ENCODE data around the gene PCLO. TPM values are rescaled to one million over a fixed set of nuclear protein-coding genes. Genes with fewer than 3 reads are reported as not detected.
A peak's percentile ranks its signal among the peaks of the same experiment; 100 is the strongest.

PCLO gene
- total RNA-seq, 2 donors from 2014 or later, result 3.2 to 4.2 TPM

DNA sequence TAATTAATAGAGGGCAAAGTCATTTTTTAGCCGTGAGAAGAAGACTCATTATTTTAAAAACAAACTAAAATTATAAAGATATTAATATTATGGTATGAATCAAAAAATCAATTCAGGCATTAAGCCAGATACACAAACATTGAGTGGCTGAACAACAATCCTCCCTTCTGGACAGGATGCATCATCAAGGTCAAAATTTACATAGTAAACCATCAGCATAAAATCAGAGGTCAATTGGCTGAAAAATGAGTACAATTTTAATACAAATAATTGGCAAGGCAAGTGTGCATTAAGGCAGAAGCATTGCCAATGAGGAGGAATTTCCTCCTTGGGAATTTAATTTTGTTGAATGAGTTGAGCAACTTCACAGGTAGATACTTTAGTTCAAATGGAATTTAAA, 108.2 kb downstream of the PCLO start:
- no peaks in the 10 kb centered on the region for H3K36me3 Mint-ChIP-seq (ENCODE audit: low read depth)
- H3K4me1 ChIP-seq (ENCODE audit: control insufficient read depth, insufficient read depth, low read length), result peaks cover 2% of the 10 kb centered on the region

DNA sequence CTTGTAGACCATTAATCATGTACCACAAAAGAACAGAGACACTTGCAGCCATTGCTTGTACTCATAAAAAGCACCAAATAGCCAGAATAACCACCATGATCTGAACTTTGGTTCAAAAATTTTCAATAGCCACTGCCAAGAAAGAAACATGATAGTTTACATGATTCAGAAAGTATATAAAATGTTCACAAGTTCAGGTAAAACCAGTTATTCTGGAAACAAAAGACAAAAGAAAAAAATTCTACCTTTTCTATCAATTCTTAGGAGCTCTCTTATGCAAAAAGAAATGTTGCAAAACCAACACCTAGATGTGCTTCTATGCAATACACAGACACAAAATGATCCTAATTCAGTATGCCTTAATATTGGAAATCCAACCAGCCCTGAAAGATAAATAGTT, 108.7 kb downstream of the PCLO start:
- H3K9me3 ChIP-seq (ENCODE audit: control insufficient read depth, low read length), result no peaks in the 10 kb centered on the region
- H3K4me3 ChIP-seq (ENCODE audit: low read length), result no peak overlapping the region
- H3K27ac ChIP-seq (ENCODE audit: low read depth, low read length), result no peak overlapping the region
- no peak overlapping the region for H3K27ac Mint-ChIP-seq
- H3K36me3 ChIP-seq (ENCODE audit: control insufficient read depth, insufficient read depth, low read length), result no peaks in the 10 kb centered on the region
- H3K9ac ChIP-seq (ENCODE audit: extremely low read depth, low read length, poor library complexity, severe bottlenecking), result no peak overlapping the region
- H3K27me3 Mint-ChIP-seq (ENCODE audit: insufficient read depth), result no peaks in the 10 kb centered on the region
- H3K27me3 ChIP-seq (ENCODE audit: control insufficient read depth, insufficient read depth, low read length, poor library complexity, severe bottlenecking), result no peaks in the 10 kb centered on the region
- peaks cover 8% of the 10 kb centered on the region for H3K4me1 Mint-ChIP-seq
- peaks cover 7% of the 10 kb centered on the region for H3K4me1 ChIP-seq (ENCODE audit: control insufficient read depth, insufficient read depth, low read length)
- TF ChIP-seq, protein P1, sequence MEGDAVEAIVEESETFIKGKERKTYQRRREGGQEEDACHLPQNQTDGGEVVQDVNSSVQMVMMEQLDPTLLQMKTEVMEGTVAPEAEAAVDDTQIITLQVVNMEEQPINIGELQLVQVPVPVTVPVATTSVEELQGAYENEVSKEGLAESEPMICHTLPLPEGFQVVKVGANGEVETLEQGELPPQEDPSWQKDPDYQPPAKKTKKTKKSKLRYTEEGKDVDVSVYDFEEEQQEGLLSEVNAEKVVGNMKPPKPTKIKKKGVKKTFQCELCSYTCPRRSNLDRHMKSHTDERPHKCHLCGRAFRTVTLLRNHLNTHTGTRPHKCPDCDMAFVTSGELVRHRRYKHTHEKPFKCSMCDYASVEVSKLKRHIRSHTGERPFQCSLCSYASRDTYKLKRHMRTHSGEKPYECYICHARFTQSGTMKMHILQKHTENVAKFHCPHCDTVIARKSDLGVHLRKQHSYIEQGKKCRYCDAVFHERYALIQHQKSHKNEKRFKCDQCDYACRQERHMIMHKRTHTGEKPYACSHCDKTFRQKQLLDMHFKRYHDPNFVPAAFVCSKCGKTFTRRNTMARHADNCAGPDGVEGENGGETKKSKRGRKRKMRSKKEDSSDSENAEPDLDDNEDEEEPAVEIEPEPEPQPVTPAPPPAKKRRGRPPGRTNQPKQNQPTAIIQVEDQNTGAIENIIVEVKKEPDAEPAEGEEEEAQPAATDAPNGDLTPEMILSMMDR (conservative IDR thresholded peaks at IDR 0.05), result no peak
- no peak overlapping the region for H3K4me3 Mint-ChIP-seq
- no peaks in the 10 kb centered on the region for H3K9me3 Mint-ChIP-seq
- DNase-seq, result no peak
- no peaks in the 10 kb centered on the region for H3K36me3 Mint-ChIP-seq (ENCODE audit: low read depth)

More for the DNA sequence above, 108.2 kb downstream of the PCLO start:
- Histone ChIP-seq H3K4me3 (ENCODE audit: low read length) (no peak overlapping the region), H3K9me3 (ENCODE audit: control insufficient read depth, low read length) (no peaks in the 10 kb centered on the region), H3K27ac (ENCODE audit: low read depth, low read length) (no peak overlapping the region), H3K27me3 (ENCODE audit: control insufficient read depth, insufficient read depth, low read length, poor library complexity, severe bottlenecking) (no peaks in the 10 kb centered on the region), H3K36me3 (ENCODE audit: control insufficient read depth, insufficient read depth, low read length) (no peaks in the 10 kb centered on the region), H3K9ac (ENCODE audit: extremely low read depth, low read length, poor library complexity, severe bottlenecking) (no peak overlapping the region)
- TF ChIP-seq, protein P1 (conservative IDR thresholded peaks at IDR 0.05), result no peak
- Mint-ChIP-seq H3K4me3 (no peak overlapping the region), H3K27me3 (ENCODE audit: insufficient read depth) (no peaks in the 10 kb centered on the region), H3K27ac (no peak overlapping the region), H3K9me3 (no peaks in the 10 kb centered on the region), H3K4me1 (peaks cover 4% of the 10 kb centered on the region)
- DNase-seq, result no peak
- no CpG with 5 or more reads among the region's 1 CpG for WGBS, 2 experiments (ENCODE audit: insufficient coverage in 1 of 2, insufficient read length in 1 of 2)

DNA sequence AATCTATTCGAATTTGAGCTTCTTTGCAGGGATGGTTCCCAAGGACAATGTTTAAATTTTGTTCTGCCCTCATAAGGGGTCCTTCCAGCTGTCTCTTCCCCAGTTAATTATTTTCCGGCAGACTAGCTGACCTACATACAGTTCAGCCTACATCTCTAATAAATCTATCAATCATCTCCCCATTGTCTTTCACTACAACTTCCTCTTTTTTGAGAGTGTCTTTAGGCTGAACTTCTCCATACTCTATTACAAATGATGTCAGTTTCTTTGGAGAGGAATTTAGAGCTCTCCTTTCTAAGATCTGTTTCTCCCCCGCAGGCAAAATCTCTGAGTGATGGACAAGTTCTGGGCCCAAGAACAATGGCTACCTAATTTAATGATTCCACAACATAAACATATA, 122.2 kb downstream of the PCLO start:
- TF ChIP-seq, protein P1 (conservative IDR thresholded peaks at IDR 0.05), result no peak
- Mint-ChIP-seq H3K27me3 (ENCODE audit: insufficient read depth) (no peaks in the 10 kb centered on the region), H3K4me1 (peaks cover 14% of the 10 kb centered on the region), H3K27ac (no peak overlapping the region), H3K36me3 (ENCODE audit: low read depth) (no peaks in the 10 kb centered on the region), H3K4me3 (no peak overlapping the region), H3K9me3 (no peaks in the 10 kb centered on the region)
- H3K4me3 ChIP-seq (ENCODE audit: low read length), result no peak overlapping the region
- no peaks in the 10 kb centered on the region for H3K9me3 ChIP-seq (ENCODE audit: control insufficient read depth, low read length)
- no peaks in the 10 kb centered on the region for H3K4me1 ChIP-seq (ENCODE audit: control insufficient read depth, insufficient read depth, low read length)
- H3K9ac ChIP-seq (ENCODE audit: extremely low read depth, low read length, poor library complexity, severe bottlenecking), result no peak overlapping the region
- no peaks in the 10 kb centered on the region for H3K36me3 ChIP-seq (ENCODE audit: control insufficient read depth, insufficient read depth, low read length)
- peak overlapping the region; percentile 54 for H3K27ac ChIP-seq (ENCODE audit: low read depth, low read length)
- WGBS, 2 experiments (ENCODE audit: insufficient coverage in 1 of 2, insufficient read length in 1 of 2), result 69 to 78% methylated on average over 2 to 3 of the region's 3 CpGs
- no peaks in the 10 kb centered on the region for H3K27me3 ChIP-seq (ENCODE audit: control insufficient read depth, insufficient read depth, low read length, poor library complexity, severe bottlenecking)
- no peak for DNase-seq
